Measurements from ENCODE around the gene DMRTB1. TPM values are rescaled to one million over a fixed set of nuclear protein-coding genes. Genes with fewer than 3 reads are reported as not detected.
"Not testable (repeated sequence)": the region's sequence is repeated elsewhere in the genome, so short reads cannot be mapped to it uniquely, and the experiment has no call there.

DMRTB1 gene
- total RNA-seq, 1 donor from 2014 or later: not detected

GRCh38 chr1:53419034-53419433 is 40.2 kb upstream of the DMRTB1 start:
- Mint-ChIP-seq H3K4me1 (ENCODE audit: low read depth) (peaks cover 38% of the 10 kb centered on the region), H3K27me3 (ENCODE audit: low read depth) (peaks cover 5% of the 10 kb centered on the region), H3K9me3 (peaks cover 15% of the 10 kb centered on the region), H3K27ac (no peak overlapping the region), H3K4me3 (ENCODE audit: low read depth) (no peak overlapping the region), H3K36me3 (ENCODE audit: low read depth) (peaks cover 4% of the 10 kb centered on the region)
- no peak for DNase-seq (ENCODE audit: low spot score)
- intact Hi-C loops (cut with micrococcal nuclease): no loop called here

GRCh38 chr1:53420341-53420740 is 38.9 kb upstream of the DMRTB1 start:
- no peak overlapping the region for H3K27ac Mint-ChIP-seq
- peaks cover 5% of the 10 kb centered on the region for H3K27me3 Mint-ChIP-seq (ENCODE audit: low read depth)

GRCh38 chr1:53421208-53421607 is 38.0 kb upstream of the DMRTB1 start:
- no peak for DNase-seq (ENCODE audit: low spot score)
- peaks cover 15% of the 10 kb centered on the region for H3K9me3 Mint-ChIP-seq
- H3K27ac Mint-ChIP-seq: no peak overlapping the region
- H3K4me3 Mint-ChIP-seq (ENCODE audit: low read depth): no peak overlapping the region
- H3K27me3 Mint-ChIP-seq (ENCODE audit: low read depth): peaks cover 5% of the 10 kb centered on the region
- intact Hi-C loops (cut with micrococcal nuclease): no loop called here
- peaks cover 21% of the 10 kb centered on the region for H3K4me1 Mint-ChIP-seq (ENCODE audit: low read depth)
- H3K36me3 Mint-ChIP-seq (ENCODE audit: low read depth): peaks cover 4% of the 10 kb centered on the region

More at GRCh38 chr1:53420341-53420740, 38.9 kb upstream of the DMRTB1 start:
- intact Hi-C loops (cut with micrococcal nuclease): no loop called here
- DNase-seq (ENCODE audit: low spot score): no peak
- H3K4me1 Mint-ChIP-seq (ENCODE audit: low read depth): peaks cover 26% of the 10 kb centered on the region
- H3K36me3 Mint-ChIP-seq (ENCODE audit: low read depth): peaks cover 4% of the 10 kb centered on the region
- no peak overlapping the region for H3K4me3 Mint-ChIP-seq (ENCODE audit: low read depth)
- H3K9me3 Mint-ChIP-seq: peaks cover 15% of the 10 kb centered on the region

- H3K4me1 Mint-ChIP-seq (ENCODE audit: low read depth): peaks cover 11% of the 10 kb centered on the region
- H3K9me3 Mint-ChIP-seq: no peaks in the 10 kb centered on the region
- intact Hi-C loops (cut with micrococcal nuclease): no loop called here
- no peak overlapping the region for H3K4me3 Mint-ChIP-seq (ENCODE audit: low read depth)
- H3K36me3 Mint-ChIP-seq (ENCODE audit: low read depth): no peaks in the 10 kb centered on the region
- peaks cover 12% of the 10 kb centered on the region for H3K27me3 Mint-ChIP-seq (ENCODE audit: low read depth)
- H3K27ac Mint-ChIP-seq: no peak overlapping the region
- no peak for DNase-seq (ENCODE audit: low spot score)
Measured at GRCh38 chr1:53430261-53430660, 28.9 kb upstream of the DMRTB1 start.

GRCh38 chr1:53430779-53431178 is 28.4 kb upstream of the DMRTB1 start:
- intact Hi-C loops (cut with micrococcal nuclease): no loop called here
- peaks cover 11% of the 10 kb centered on the region for H3K4me1 Mint-ChIP-seq (ENCODE audit: low read depth)
- no peak for DNase-seq (ENCODE audit: low spot score)

GRCh38 chr1:53431244-53431643 is 28.0 kb upstream of the DMRTB1 start:
- Mint-ChIP-seq H3K36me3 (ENCODE audit: low read depth) (no peaks in the 10 kb centered on the region), H3K9me3 (no peaks in the 10 kb centered on the region), H3K27me3 (ENCODE audit: low read depth) (peaks cover 19% of the 10 kb centered on the region), H3K4me3 (ENCODE audit: low read depth) (no peak overlapping the region), H3K4me1 (ENCODE audit: low read depth) (peaks cover 11% of the 10 kb centered on the region), H3K27ac (no peak overlapping the region)
- intact Hi-C loops (cut with micrococcal nuclease): no loop called here
- DNase-seq (ENCODE audit: low spot score): no peak

More at GRCh38 chr1:53430779-53431178, 28.4 kb upstream of the DMRTB1 start:
- H3K9me3 Mint-ChIP-seq: no peaks in the 10 kb centered on the region
- H3K4me3 Mint-ChIP-seq (ENCODE audit: low read depth): no peak overlapping the region
- peaks cover 16% of the 10 kb centered on the region for H3K27me3 Mint-ChIP-seq (ENCODE audit: low read depth)
- H3K27ac Mint-ChIP-seq: no peak overlapping the region
- H3K36me3 Mint-ChIP-seq (ENCODE audit: low read depth): no peaks in the 10 kb centered on the region

- Mint-ChIP-seq H3K4me1 (ENCODE audit: low read depth) (peaks cover 11% of the 10 kb centered on the region), H3K36me3 (ENCODE audit: low read depth) (no peaks in the 10 kb centered on the region), H3K9me3 (no peaks in the 10 kb centered on the region), H3K4me3 (ENCODE audit: low read depth) (no peak overlapping the region), H3K27ac (peak overlapping the region; percentile 1), H3K27me3 (ENCODE audit: low read depth) (peaks cover 23% of the 10 kb centered on the region)
- intact Hi-C loops (cut with micrococcal nuclease): no loop called here
- no peak for DNase-seq (ENCODE audit: low spot score)
Measured at GRCh38 chr1:53431805-53432565, 27.2 kb upstream of the DMRTB1 start.

- Mint-ChIP-seq H3K9me3 (no peaks in the 10 kb centered on the region), H3K27me3 (ENCODE audit: low read depth) (peaks cover 26% of the 10 kb centered on the region), H3K4me1 (ENCODE audit: low read depth) (peaks cover 11% of the 10 kb centered on the region), H3K4me3 (ENCODE audit: low read depth) (no peak overlapping the region), H3K36me3 (ENCODE audit: low read depth) (no peaks in the 10 kb centered on the region), H3K27ac (no peak overlapping the region)
- intact Hi-C loops (cut with micrococcal nuclease): no loop called here
- no peak for DNase-seq (ENCODE audit: low spot score)
Measured at GRCh38 chr1:53432611-53433010, 26.6 kb upstream of the DMRTB1 start.

- DNase-seq (ENCODE audit: low spot score); H3K9me3 Mint-ChIP-seq; intact Hi-C loops (cut with micrococcal nuclease); H3K36me3 Mint-ChIP-seq (ENCODE audit: low read depth); H3K27ac Mint-ChIP-seq; H3K4me3 Mint-ChIP-seq (ENCODE audit: low read depth): not testable (repeated sequence)
- H3K4me1 Mint-ChIP-seq (ENCODE audit: low read depth): peaks cover 11% of the 10 kb centered on the region
- H3K27me3 Mint-ChIP-seq (ENCODE audit: low read depth): peaks cover 26% of the 10 kb centered on the region
Measured at GRCh38 chr1:53434405-53435007, 24.7 kb upstream of the DMRTB1 start.

GRCh38 chr1:53435151-53435550 is 24.0 kb upstream of the DMRTB1 start:
- Mint-ChIP-seq H3K4me1 (ENCODE audit: low read depth) (peaks cover 11% of the 10 kb centered on the region), H3K4me3 (ENCODE audit: low read depth) (no peak overlapping the region)

GRCh38 chr1:53438427-53439336 is 20.5 kb upstream of the DMRTB1 start:
- Mint-ChIP-seq H3K27ac (no peak overlapping the region), H3K9me3 (no peaks in the 10 kb centered on the region), H3K4me1 (ENCODE audit: low read depth) (no peaks in the 10 kb centered on the region), H3K36me3 (ENCODE audit: low read depth) (no peaks in the 10 kb centered on the region), H3K27me3 (ENCODE audit: low read depth) (peaks cover 22% of the 10 kb centered on the region), H3K4me3 (ENCODE audit: low read depth) (no peak overlapping the region)
- intact Hi-C loops (cut with micrococcal nuclease): no loop called here
- no peak for DNase-seq (ENCODE audit: low spot score)

More at GRCh38 chr1:53435151-53435550, 24.0 kb upstream of the DMRTB1 start:
- intact Hi-C loops (cut with micrococcal nuclease): no loop called here
- no peak for DNase-seq (ENCODE audit: low spot score)
- H3K9me3 Mint-ChIP-seq: no peaks in the 10 kb centered on the region
- H3K27ac Mint-ChIP-seq: no peak overlapping the region
- peaks cover 26% of the 10 kb centered on the region for H3K27me3 Mint-ChIP-seq (ENCODE audit: low read depth)
- no peaks in the 10 kb centered on the region for H3K36me3 Mint-ChIP-seq (ENCODE audit: low read depth)

- no peaks in the 10 kb centered on the region for H3K9me3 Mint-ChIP-seq
- intact Hi-C loops (cut with micrococcal nuclease): no loop called here
- H3K4me1 Mint-ChIP-seq (ENCODE audit: low read depth): no peaks in the 10 kb centered on the region
- H3K36me3 Mint-ChIP-seq (ENCODE audit: low read depth): no peaks in the 10 kb centered on the region
- H3K27me3 Mint-ChIP-seq (ENCODE audit: low read depth): peaks cover 18% of the 10 kb centered on the region
- no peak for DNase-seq (ENCODE audit: low spot score)
- H3K27ac Mint-ChIP-seq: no peak overlapping the region
- no peak overlapping the region for H3K4me3 Mint-ChIP-seq (ENCODE audit: low read depth)
Measured at GRCh38 chr1:53439337-53440207, 19.6 kb upstream of the DMRTB1 start.

Data from activated T-helper 2 cell treated with anti-CD3 and anti-CD28 coated beads, Interferon-gamma antibody, Interleukin-2, Interleukin-4, amounts not matched to agents 10 μg/mL and 5 μg/mL and 100 μg/mL, durations not matched to agents 14 hours and 24 hours and 36 hours (primary cell).